ENCODE results near the gene DPF3. TPM values are rescaled to one million over a fixed set of nuclear protein-coding genes. Genes with fewer than 3 reads are reported as not detected.
A peak's percentile ranks its signal among the peaks of the same experiment; 100 is the strongest.

Gene DPF3
- polyA plus RNA-seq, 1 experiment = 3.6 TPM

DNA sequence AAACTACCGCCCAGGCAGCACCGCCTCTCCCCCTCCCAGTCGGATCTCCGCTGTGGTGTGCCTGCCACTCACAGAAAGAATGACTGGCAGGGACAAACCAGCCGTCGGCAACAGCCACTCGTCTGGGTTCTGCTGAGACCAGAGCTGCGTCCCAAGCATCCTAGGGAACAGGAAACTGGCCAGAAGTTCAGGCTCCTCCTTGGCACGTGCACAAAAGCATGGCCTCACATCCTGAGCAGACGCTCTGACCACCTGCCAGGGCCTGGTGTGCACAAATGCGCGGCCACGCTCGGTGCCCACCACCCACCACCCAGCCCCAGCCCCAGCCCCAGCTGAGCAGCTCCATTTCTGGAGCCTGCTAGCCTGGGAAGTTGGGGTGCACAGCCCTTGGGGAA lies 214.8 kb downstream of the DPF3 start:
- Histone ChIP-seq H3K4me3 (ENCODE audit: low read depth, low read length) (no peak overlapping the region), H3K36me3 (ENCODE audit: control insufficient read depth, insufficient read depth, low read length) (no peaks in the 10 kb centered on the region; the same call in 1 of the 2 replicates), H3K27me3 (ENCODE audit: control insufficient read depth, insufficient read depth, low read length) (no peaks in the 10 kb centered on the region)
- CTCF ChIA-PET = interaction anchor here (0.7 to 1.5 kb wide), 4 partner anchors 9 to 226 kb away, joined by 3 to 6 read pairs (median 3); no protein-coding TSS in a partner anchor
- DNase-seq (ENCODE audit: low read depth) = no peak
- POLR2A ChIA-PET = no interaction called here
- TF ChIP-seq, protein P1, sequence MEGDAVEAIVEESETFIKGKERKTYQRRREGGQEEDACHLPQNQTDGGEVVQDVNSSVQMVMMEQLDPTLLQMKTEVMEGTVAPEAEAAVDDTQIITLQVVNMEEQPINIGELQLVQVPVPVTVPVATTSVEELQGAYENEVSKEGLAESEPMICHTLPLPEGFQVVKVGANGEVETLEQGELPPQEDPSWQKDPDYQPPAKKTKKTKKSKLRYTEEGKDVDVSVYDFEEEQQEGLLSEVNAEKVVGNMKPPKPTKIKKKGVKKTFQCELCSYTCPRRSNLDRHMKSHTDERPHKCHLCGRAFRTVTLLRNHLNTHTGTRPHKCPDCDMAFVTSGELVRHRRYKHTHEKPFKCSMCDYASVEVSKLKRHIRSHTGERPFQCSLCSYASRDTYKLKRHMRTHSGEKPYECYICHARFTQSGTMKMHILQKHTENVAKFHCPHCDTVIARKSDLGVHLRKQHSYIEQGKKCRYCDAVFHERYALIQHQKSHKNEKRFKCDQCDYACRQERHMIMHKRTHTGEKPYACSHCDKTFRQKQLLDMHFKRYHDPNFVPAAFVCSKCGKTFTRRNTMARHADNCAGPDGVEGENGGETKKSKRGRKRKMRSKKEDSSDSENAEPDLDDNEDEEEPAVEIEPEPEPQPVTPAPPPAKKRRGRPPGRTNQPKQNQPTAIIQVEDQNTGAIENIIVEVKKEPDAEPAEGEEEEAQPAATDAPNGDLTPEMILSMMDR (IDR thresholded peaks at IDR 0.05; ENCODE audit: insufficient read depth, low read depth, low read length) = no peak

DNA sequence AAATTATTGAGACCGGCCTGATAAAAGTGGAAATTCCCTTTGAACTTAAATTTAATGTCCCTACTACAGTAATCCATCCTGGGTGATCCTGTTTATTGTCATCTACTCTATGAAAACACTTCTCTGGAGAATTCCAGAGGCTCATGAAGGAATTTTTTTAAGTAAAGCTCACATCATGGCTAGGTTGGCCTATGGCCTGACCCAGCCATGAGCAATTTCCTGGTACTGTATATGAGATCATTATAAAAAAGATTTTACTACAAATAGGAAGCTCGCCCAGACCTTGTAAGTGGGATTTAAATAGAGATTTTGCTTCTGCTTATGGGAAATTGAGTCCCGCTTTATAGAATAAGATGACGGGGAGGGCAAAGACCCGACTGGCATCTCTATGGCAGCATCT lies 215.5 kb downstream of the DPF3 start:
- no peak overlapping the region for H3K4me3 ChIP-seq (ENCODE audit: low read depth, low read length)
- peaks cover 1% of the 10 kb centered on the region for H3K36me3 ChIP-seq (ENCODE audit: control insufficient read depth, insufficient read depth, low read length)
- CTCF ChIA-PET = interaction anchor here (0.7 to 1.5 kb wide), 4 partner anchors 8 to 227 kb away, joined by 3 to 6 read pairs (median 3); no protein-coding TSS in a partner anchor
- H3K27me3 ChIP-seq (ENCODE audit: control insufficient read depth, insufficient read depth, low read length) = no peaks in the 10 kb centered on the region
- peak; percentile 47 for DNase-seq (ENCODE audit: low read depth)
- POLR2A ChIA-PET = no interaction called here
- TF ChIP-seq, protein P1 (IDR thresholded peaks at IDR 0.05; ENCODE audit: insufficient read depth, low read depth, low read length) = no peak

- Histone ChIP-seq H3K4me3 (ENCODE audit: low read depth, low read length) (no peak overlapping the region), H3K27me3 (ENCODE audit: control insufficient read depth, insufficient read depth, low read length) (no peaks in the 10 kb centered on the region), H3K36me3 (ENCODE audit: control insufficient read depth, insufficient read depth, low read length) (peaks cover 2% of the 10 kb centered on the region)
- ChIA-PET CTCF (interaction anchor here (0.8 to 1.5 kb wide), 2 partner anchors 161 to 271 kb away, joined by 3 to 6 read pairs; no protein-coding TSS in a partner anchor), POLR2A (interaction anchor here (0.7 kb wide), 1 partner anchor 13 kb away, joined by 7 read pairs; no protein-coding TSS in a partner anchor)
- no peak for DNase-seq (ENCODE audit: low read depth)
- TF ChIP-seq, protein P1 (IDR thresholded peaks at IDR 0.05; ENCODE audit: insufficient read depth, low read depth, low read length) = no peak
Observed at GRCh38 chr14:72677664-72678063, 216.2 kb downstream of the DPF3 start.

GRCh38 chr14:72675126-72675525 lies 218.8 kb downstream of the DPF3 start:
- POLR2A ChIA-PET = no interaction called here
- CTCF ChIA-PET = no interaction called here
- TF ChIP-seq, protein P1 (IDR thresholded peaks at IDR 0.05; ENCODE audit: insufficient read depth, low read depth, low read length) = no peak
- H3K27me3 ChIP-seq (ENCODE audit: control insufficient read depth, insufficient read depth, low read length) = no peaks in the 10 kb centered on the region
- no peak for DNase-seq (ENCODE audit: low read depth)
- no peak overlapping the region for H3K4me3 ChIP-seq (ENCODE audit: low read depth, low read length)
- H3K36me3 ChIP-seq (ENCODE audit: control insufficient read depth, insufficient read depth, low read length) = peaks cover 6% of the 10 kb centered on the region

DNA sequence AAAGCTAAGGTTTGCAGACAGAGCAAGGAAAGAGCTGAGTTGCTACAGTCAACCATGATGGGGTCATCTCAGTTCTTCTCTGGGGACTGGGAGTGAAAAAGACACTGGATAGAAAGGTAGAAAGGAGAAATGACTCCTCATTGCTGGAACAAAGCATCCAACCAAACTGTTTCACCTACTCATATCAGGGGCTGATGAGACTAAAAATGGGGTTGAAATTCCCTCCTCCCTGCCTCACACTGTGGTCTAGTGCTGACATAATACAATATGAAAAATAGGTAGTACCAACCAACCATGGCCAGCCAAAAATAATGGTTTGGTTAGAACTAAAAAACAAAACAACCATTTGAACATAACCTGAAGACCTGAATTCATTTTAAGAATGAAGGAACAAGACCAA lies 220.7 kb downstream of the DPF3 start:
- CTCF ChIA-PET = no interaction called here
- DNase-seq (ENCODE audit: low read depth) = no peak

More for the DNA sequence above, 220.7 kb downstream of the DPF3 start:
- POLR2A ChIA-PET = no interaction called here
- H3K4me3 ChIP-seq (ENCODE audit: low read depth, low read length) = no peak overlapping the region
- peaks cover 6% of the 10 kb centered on the region for H3K36me3 ChIP-seq (ENCODE audit: control insufficient read depth, insufficient read depth, low read length)
- TF ChIP-seq, protein P1 (IDR thresholded peaks at IDR 0.05; ENCODE audit: insufficient read depth, low read depth, low read length) = no peak
- no peaks in the 10 kb centered on the region for H3K27me3 ChIP-seq (ENCODE audit: control insufficient read depth, insufficient read depth, low read length)
